IMR-90 (cell line): Measurements from ENCODE around the gene KLC1.

ENCODE experiments used
- FOS ChIP-seq: fragments of 150-350 bp; IDR thresholded peaks from 2 replicates; pipeline ENCODE4 v1.6.1; 2016; ENCODE audit warnings: low read depth, low read length
- MXI1 ChIP-seq: IDR thresholded peaks from 2 replicates; pipeline ENCODE4 v1.6.1; 2012; ENCODE audit warnings: low read depth, mild to moderate bottlenecking, low read length, moderate library complexity, borderline replicate concordance
- NFE2L2 ChIP-seq: fragments of 150-350 bp; IDR thresholded peaks from 2 replicates; pipeline ENCODE4 v1.6.1; 2016; ENCODE audit warnings: low read depth, mild to moderate bottlenecking, low read length
- POLR2A ChIP-seq: IDR thresholded peaks from 2 replicates; pipeline ENCODE4 v1.6.1; 2012; ENCODE audit warnings: mild to moderate bottlenecking, low read depth, low read length
- RCOR1 ChIP-seq: IDR thresholded peaks from 2 replicates; pipeline ENCODE4 v1.6.1; 2012; ENCODE audit warnings: mild to moderate bottlenecking, low read length, improper control_type of control experiment; ENCODE audit not compliant: insufficient replicate concordance
- TF ChIP-seq, protein P1 (sequence below): conservative IDR thresholded peaks from 2 replicates; pipeline ENCODE4 v1.5.1; 2012; ENCODE audit warnings: mild to moderate bottlenecking, low read depth, low read length, improper control_type of control experiment

DNA sequence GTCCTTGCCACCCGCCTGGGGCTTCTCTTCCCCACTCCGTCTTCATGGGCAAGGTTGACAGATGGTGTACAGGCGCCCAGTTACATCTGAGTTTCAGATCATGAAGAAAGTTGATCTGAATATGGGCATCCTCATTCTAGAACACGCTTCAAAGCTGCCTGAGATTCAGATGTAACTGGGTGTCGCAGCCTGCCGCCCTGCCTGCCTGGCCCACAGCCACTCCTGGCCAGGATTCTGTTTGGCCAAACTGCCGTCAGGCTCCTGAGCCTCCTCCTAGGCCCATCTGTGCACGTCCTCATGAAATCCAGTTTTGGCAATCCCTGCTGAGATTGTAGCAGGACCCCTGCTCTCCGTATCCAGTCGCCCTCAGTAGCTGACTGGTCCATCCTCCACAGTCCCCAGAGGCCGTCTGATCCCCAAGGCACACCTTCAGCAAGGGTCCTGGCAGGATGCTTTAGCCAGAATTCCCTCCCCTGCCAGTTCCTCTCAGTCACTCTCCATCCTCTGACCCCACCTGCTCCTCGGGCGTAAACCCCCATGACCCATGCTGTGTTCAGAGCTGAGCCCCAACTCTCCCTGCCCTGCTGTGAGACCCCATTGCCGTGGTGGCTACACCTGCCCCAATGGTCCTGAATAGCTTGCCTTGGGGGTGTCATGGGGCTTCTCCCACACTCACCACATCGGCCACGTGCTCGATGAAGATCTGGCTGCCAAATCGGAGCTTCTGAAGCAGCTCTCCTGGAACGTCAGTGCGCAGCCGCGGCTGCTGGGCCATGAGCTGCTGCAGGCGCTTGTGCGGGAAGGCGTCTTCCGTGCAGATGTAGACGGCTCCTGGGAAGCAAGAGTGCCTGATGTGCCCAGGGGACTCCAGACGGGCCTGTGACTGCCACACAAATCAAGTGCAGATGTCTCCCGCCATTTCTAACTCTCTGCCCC, 73.8 kb downstream of the KLC1 start:
- TF ChIP-seq, protein P1, sequence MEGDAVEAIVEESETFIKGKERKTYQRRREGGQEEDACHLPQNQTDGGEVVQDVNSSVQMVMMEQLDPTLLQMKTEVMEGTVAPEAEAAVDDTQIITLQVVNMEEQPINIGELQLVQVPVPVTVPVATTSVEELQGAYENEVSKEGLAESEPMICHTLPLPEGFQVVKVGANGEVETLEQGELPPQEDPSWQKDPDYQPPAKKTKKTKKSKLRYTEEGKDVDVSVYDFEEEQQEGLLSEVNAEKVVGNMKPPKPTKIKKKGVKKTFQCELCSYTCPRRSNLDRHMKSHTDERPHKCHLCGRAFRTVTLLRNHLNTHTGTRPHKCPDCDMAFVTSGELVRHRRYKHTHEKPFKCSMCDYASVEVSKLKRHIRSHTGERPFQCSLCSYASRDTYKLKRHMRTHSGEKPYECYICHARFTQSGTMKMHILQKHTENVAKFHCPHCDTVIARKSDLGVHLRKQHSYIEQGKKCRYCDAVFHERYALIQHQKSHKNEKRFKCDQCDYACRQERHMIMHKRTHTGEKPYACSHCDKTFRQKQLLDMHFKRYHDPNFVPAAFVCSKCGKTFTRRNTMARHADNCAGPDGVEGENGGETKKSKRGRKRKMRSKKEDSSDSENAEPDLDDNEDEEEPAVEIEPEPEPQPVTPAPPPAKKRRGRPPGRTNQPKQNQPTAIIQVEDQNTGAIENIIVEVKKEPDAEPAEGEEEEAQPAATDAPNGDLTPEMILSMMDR: no peak
- no peak for TF ChIP-seq POLR2A
- no peak for TF ChIP-seq RCOR1
- TF ChIP-seq FOS: no peak
- no peak for TF ChIP-seq NFE2L2
- TF ChIP-seq MXI1: no peak
